T-cell (primary cell): ENCODE data around the gene ASPDH. TPM values are rescaled to one million over a fixed set of nuclear protein-coding genes. Genes with fewer than 3 reads are reported as not detected.

ENCODE experiments used
- ATAC-seq, 4 experiments: fragments of 200-7000 bp in 3 of 4; fragments of 150-1000 bp in 1 of 4; cut with Tn5 transposase; replicated peaks in 1 of 4; 1 replicate in 3 of 4; 2 replicates in 1 of 4; pipeline ENCODE4 v1.10.0; 2021; ENCODE audit warnings: moderate library complexity in 3 of 4, mild to moderate bottlenecking in 2 of 4, moderate number of reproducible peaks in 1 of 4
- CTCF ChIA-PET, 2 donors: fragments of 300-600 bp; sonication (Branson Sonifier 250); formaldehyde crosslinking; loops; one replicate each; lab custom pipeline; 2022; ENCODE audit warnings: antibody characterized with exemption in 2 of 2; lab: Charles Lee
- POLR2A ChIA-PET, 2 donors: fragments of 300-600 bp; sonication (Branson Sonifier 250); formaldehyde crosslinking; loops; one replicate each; lab custom pipeline; 2022; ENCODE audit warnings: antibody characterized with exemption in 2 of 2; lab: Charles Lee
- DNase-seq, 35 experiments: peaks; one replicate each; pipeline versions ENCODE4 v3.0.0 to v3.0.0-alpha.2; 2013 to 2023
- H3K27ac ChIP-seq: one replicate; pipeline ENCODE4 v1.5.1; 2013; ENCODE audit warnings: low read length
- H3K27me3 ChIP-seq, 2 experiments: replicated peaks in 1 of 2; 1 replicate in 1 of 2; 2 replicates in 1 of 2; pipeline versions ENCODE4 v1.6.1 to v1.7.0; 2013; ENCODE audit warnings: low read length in 1 of 2, mixed read lengths in 1 of 2; ENCODE audit not compliant: control insufficient read depth in 2 of 2, insufficient read depth in 2 of 2; ENCODE audit errors: extremely low read depth in 1 of 2
- H3K36me3 ChIP-seq, 2 donors: 1 replicate in 1 of 2; 2 replicates in 1 of 2; pipeline versions ENCODE4 v1.6.1 to v1.7.0; 2013; ENCODE audit warnings: low read length in 1 of 2; ENCODE audit not compliant: control insufficient read depth in 2 of 2, insufficient read depth in 1 of 2; ENCODE audit errors: extremely low read depth in 1 of 2
- H3K4me1 ChIP-seq, 2 experiments: 1 replicate in 1 of 2; 2 replicates in 1 of 2; pipeline versions ENCODE4 v1.6.1 to v1.7.0; 2013; ENCODE audit warnings: low read length in 2 of 2, mixed read lengths in 1 of 2; ENCODE audit not compliant: insufficient read depth in 2 of 2, control insufficient read depth in 1 of 2; ENCODE audit errors: extremely low read depth in 1 of 2
- H3K4me3 ChIP-seq, 2 donors: 1 replicate in 1 of 2; 2 replicates in 1 of 2; pipeline versions ENCODE4 v1.5.1 to v1.7.0; 2013; ENCODE audit warnings: mild to moderate bottlenecking in 2 of 2, low read length in 1 of 2, moderate library complexity in 1 of 2; ENCODE audit not compliant: control insufficient read depth in 1 of 2; ENCODE audit errors: extremely low read depth in 1 of 2
- H3K9me3 ChIP-seq: 2 replicates; pipeline ENCODE4 v1.7.0; 2013
- H3K27ac Mint-ChIP-seq, 2 donors: one replicate each; pipeline ENCODE4 v1.8.0; 2020 to 2021; ENCODE audit warnings: mild to moderate bottlenecking in 2 of 2, mixed read lengths in 2 of 2
- H3K27me3 Mint-ChIP-seq, 2 donors: one replicate each; pipeline ENCODE4 v1.8.0; 2021 to 2022; ENCODE audit warnings: mixed read lengths in 2 of 2
- H3K36me3 Mint-ChIP-seq: one replicate; pipeline ENCODE4 v1.8.0; 2021; ENCODE audit warnings: mixed read lengths
- H3K4me1 Mint-ChIP-seq, 3 donors: one replicate each; pipeline ENCODE4 v1.8.0; 2020 to 2022; ENCODE audit warnings: mixed read lengths in 3 of 3, mild to moderate bottlenecking in 1 of 3
- H3K4me3 Mint-ChIP-seq, 3 donors: one replicate each; pipeline ENCODE4 v1.8.0; 2020 to 2022; ENCODE audit warnings: mild to moderate bottlenecking in 3 of 3, mixed read lengths in 3 of 3, moderate library complexity in 3 of 3
- H3K9me3 Mint-ChIP-seq, 3 donors: one replicate each; pipeline ENCODE4 v1.8.0; 2020 to 2022; ENCODE audit warnings: mixed read lengths in 3 of 3
- WGBS: methylation state at CpG from one replicate; pipeline ENCODE4 v1.1.5; 2013; ENCODE audit warnings: missing lambda C conversion rate; ENCODE audit not compliant: insufficient coverage; 5-methylcytosine and 5-hydroxymethylcytosine counted together
- total RNA-seq, 35 experiments: library from RNA in 6 of 35; stranded (reverse) in 6 of 35; fragments of 120-200 nt in 1 of 35; gene quantifications; one replicate each; pipeline versions ENCODE4 v1.2.1 to v1.2.4 and lab custom pipeline; 2013 to 2026

Gene ASPDH
- total RNA-seq, 5 donors from 2014 or later (not counting 1 experiment from before 2014, with no cell fraction given) = not detected

GRCh38 chr19:50553134-50553703 lies 39.5 kb upstream of the ASPDH start:
- no peaks in the 10 kb centered on the region for H3K9me3 Mint-ChIP-seq
- POLR2A ChIA-PET = no interaction called here
- H3K4me3 ChIP-seq = no peak overlapping the region
- 82% methylated on average over 19 of the region's 19 CpGs for WGBS
- H3K36me3 ChIP-seq = no peaks in the 10 kb centered on the region
- H3K36me3 Mint-ChIP-seq = no peaks in the 10 kb centered on the region
- H3K4me3 Mint-ChIP-seq = no peak overlapping the region
- no peak for ATAC-seq
- no peak overlapping the region for H3K27ac Mint-ChIP-seq
- H3K27me3 Mint-ChIP-seq = peaks cover 52 to 71% of the 10 kb centered on the region in 2 donors
- H3K27me3 ChIP-seq = peaks cover 3 to 90% of the 10 kb centered on the region in 2 experiments
- H3K9me3 ChIP-seq = no peaks in the 10 kb centered on the region
- peaks cover 3 to 13% of the 10 kb centered on the region in 2 experiments for H3K4me1 ChIP-seq
- CTCF ChIA-PET = no interaction called here
- no peak for DNase-seq
- no peak overlapping the region for H3K27ac ChIP-seq
- peaks cover 4 to 15% (median 15%) of the 10 kb centered on the region in 3 donors for H3K4me1 Mint-ChIP-seq

- Histone ChIP-seq H3K36me3 (no peaks in the 10 kb centered on the region), H3K27me3 (peaks cover 3 to 87% of the 10 kb centered on the region in 2 experiments), H3K27ac (no peak overlapping the region), H3K4me3 (no peak overlapping the region), H3K9me3 (no peaks in the 10 kb centered on the region), H3K4me1 (peaks cover 3 to 13% of the 10 kb centered on the region in 2 experiments)
- Mint-ChIP-seq H3K9me3 (no peaks in the 10 kb centered on the region), H3K27ac (no peak overlapping the region), H3K27me3 (peaks cover 52 to 67% of the 10 kb centered on the region in 2 donors), H3K36me3 (no peaks in the 10 kb centered on the region), H3K4me1 (peaks cover 4 to 15% (median 15%) of the 10 kb centered on the region in 3 donors), H3K4me3 (no peak overlapping the region)
- DNase-seq = no peak
- CTCF ChIA-PET = no interaction called here
- no peak for ATAC-seq
- POLR2A ChIA-PET = no interaction called here
- WGBS = 77% methylated on average over 13 of the region's 15 CpGs
Observed at GRCh38 chr19:50552540-50552939, 38.8 kb upstream of the ASPDH start.

- Histone ChIP-seq H3K27ac (no peak overlapping the region), H3K4me3 (no peak overlapping the region), H3K27me3 (peaks cover 3 to 83% of the 10 kb centered on the region in 2 experiments), H3K4me1 (peaks cover 3 to 11% of the 10 kb centered on the region in 2 experiments), H3K36me3 (no peaks in the 10 kb centered on the region), H3K9me3 (no peaks in the 10 kb centered on the region)
- peaks cover 52 to 64% of the 10 kb centered on the region in 2 donors for H3K27me3 Mint-ChIP-seq
- peaks cover 4 to 15% (median 15%) of the 10 kb centered on the region in 3 donors for H3K4me1 Mint-ChIP-seq
- ChIA-PET CTCF (no interaction called here), POLR2A (no interaction called here)
- ATAC-seq = no peak
- H3K27ac Mint-ChIP-seq = no peak overlapping the region
- H3K4me3 Mint-ChIP-seq = no peak overlapping the region
- no peaks in the 10 kb centered on the region for H3K36me3 Mint-ChIP-seq
- WGBS = 5% methylated on average over 11 of the region's 22 CpGs
- no peaks in the 10 kb centered on the region for H3K9me3 Mint-ChIP-seq
- no peak for DNase-seq
Observed at GRCh38 chr19:50551715-50552187, 38.0 kb upstream of the ASPDH start.

- DNase-seq (no peak), ATAC-seq (no peak)
- Mint-ChIP-seq H3K27me3 (peaks cover 47 to 59% of the 10 kb centered on the region in 2 donors), H3K36me3 (no peaks in the 10 kb centered on the region), H3K9me3 (no peaks in the 10 kb centered on the region), H3K4me3 (no peak overlapping the region), H3K27ac (no peak overlapping the region), H3K4me1 (peaks cover 0 to 10% (median 10%) of the 10 kb centered on the region in 3 donors)
- Histone ChIP-seq H3K9me3 (no peaks in the 10 kb centered on the region), H3K27ac (no peak overlapping the region), H3K27me3 (peaks cover 3 to 77% of the 10 kb centered on the region in 2 experiments), H3K4me3 (no peak overlapping the region), H3K36me3 (no peaks in the 10 kb centered on the region), H3K4me1 (peaks cover 3 to 5% of the 10 kb centered on the region in 2 experiments)
- WGBS = 4% methylated on average over 19 of the region's 32 CpGs
- ChIA-PET POLR2A (no interaction called here), CTCF (no interaction called here)
Observed at GRCh38 chr19:50551034-50551714, 37.5 kb upstream of the ASPDH start.

- WGBS = 57% methylated on average over 7 of the region's 8 CpGs
- ATAC-seq = no peak
Observed at GRCh38 chr19:50550594-50550966, 36.9 kb upstream of the ASPDH start.

GRCh38 chr19:50549927-50550593 lies 36.3 kb upstream of the ASPDH start:
- CTCF ChIA-PET = no interaction called here

More at GRCh38 chr19:50550594-50550966, 36.9 kb upstream of the ASPDH start:
- H3K27me3 ChIP-seq = peaks cover 0 to 71% of the 10 kb centered on the region in 2 experiments
- H3K4me1 ChIP-seq = no peaks in the 10 kb centered on the region
- H3K27me3 Mint-ChIP-seq = peaks cover 44 to 56% of the 10 kb centered on the region in 2 donors
- H3K9me3 Mint-ChIP-seq = no peaks in the 10 kb centered on the region
- no peak overlapping the region for H3K4me3 Mint-ChIP-seq
- H3K9me3 ChIP-seq = no peaks in the 10 kb centered on the region
- ChIA-PET CTCF (no interaction called here), POLR2A (no interaction called here)
- H3K4me3 ChIP-seq = no peak overlapping the region
- no peaks in the 10 kb centered on the region for H3K36me3 ChIP-seq
- no peaks in the 10 kb centered on the region for H3K36me3 Mint-ChIP-seq
- no peak for DNase-seq
- H3K27ac Mint-ChIP-seq = peak overlapping the region in 1 of 2 donors; percentile 14
- peaks cover 0 to 10% (median 7%) of the 10 kb centered on the region in 3 donors for H3K4me1 Mint-ChIP-seq
- no peak overlapping the region for H3K27ac ChIP-seq

More at GRCh38 chr19:50549927-50550593, 36.3 kb upstream of the ASPDH start:
- Mint-ChIP-seq H3K27ac (no peak overlapping the region), H3K4me3 (no peak overlapping the region), H3K27me3 (peaks cover 39 to 50% of the 10 kb centered on the region in 2 donors), H3K36me3 (no peaks in the 10 kb centered on the region), H3K4me1 (peaks cover 0 to 10% (median 4%) of the 10 kb centered on the region in 3 donors), H3K9me3 (no peaks in the 10 kb centered on the region)
- H3K27ac ChIP-seq = no peak overlapping the region
- 80% methylated on average over 9 of the region's 17 CpGs for WGBS
- no peaks in the 10 kb centered on the region for H3K36me3 ChIP-seq
- ATAC-seq (no peak), DNase-seq (no peak)
- H3K27me3 ChIP-seq = peaks cover 0 to 66% of the 10 kb centered on the region in 2 experiments
- no peaks in the 10 kb centered on the region for H3K4me1 ChIP-seq
- POLR2A ChIA-PET = interaction anchor here in 1 of 2 donors (0.5 kb wide), 1 partner anchor 39 kb away, joined by 4 read pairs; the partner anchor contains the start of gene JOSD2
- no peaks in the 10 kb centered on the region for H3K9me3 ChIP-seq
- no peak overlapping the region for H3K4me3 ChIP-seq
